GM12872 (cell line): ENCODE measurements around the gene OCRL.

Experiments used
- CTCF ChIP-seq: IDR thresholded peaks from 3 replicates; pipeline ENCODE4 v1.5.1; 2011; ENCODE audit warnings: low read depth, mild to moderate bottlenecking, low read length, moderate library complexity; ENCODE audit not compliant: insufficient read depth

Gene OCRL

GRCh38 chrX:129559783-129560182 lies 19.7 kb downstream of the OCRL start:
- TF ChIP-seq CTCF = no peak

- no peak for TF ChIP-seq CTCF
Measured at GRCh38 chrX:129561453-129561852, 21.4 kb downstream of the OCRL start.

- no peak for TF ChIP-seq CTCF
Measured at GRCh38 chrX:129565046-129565650, 25.1 kb downstream of the OCRL start.

GRCh38 chrX:129566073-129566472 lies 26.0 kb downstream of the OCRL start:
- TF ChIP-seq CTCF = no peak

GRCh38 chrX:129568349-129568748 lies 28.3 kb downstream of the OCRL start:
- TF ChIP-seq CTCF = no peak

- TF ChIP-seq CTCF = no peak
Measured at GRCh38 chrX:129572422-129572821, 32.4 kb downstream of the OCRL start.

- no peak for TF ChIP-seq CTCF
Measured at GRCh38 chrX:129574214-129574613, 34.2 kb downstream of the OCRL start.
